OCI-M1 (cell line): ENCODE results near the gene SEPTIN6.

Experiments
- DNase-seq: peaks from one replicate; lab custom pipeline; 2025; lab: John Stamatoyannopoulos, UW

The SEPTIN6 gene

GRCh38 chrX:119693040-119693995, at the start of gene SEPTIN6:
TSS of gene SEPTIN6 (minus strand) at chrX:119693168. CDS start at chrX:119693105, 63 bp downstream.
- DNase-seq: peak; percentile 89

GRCh38 chrX:119738742-119739141, 45.8 kb upstream of the SEPTIN6 start:
- no peak for DNase-seq

DNA sequence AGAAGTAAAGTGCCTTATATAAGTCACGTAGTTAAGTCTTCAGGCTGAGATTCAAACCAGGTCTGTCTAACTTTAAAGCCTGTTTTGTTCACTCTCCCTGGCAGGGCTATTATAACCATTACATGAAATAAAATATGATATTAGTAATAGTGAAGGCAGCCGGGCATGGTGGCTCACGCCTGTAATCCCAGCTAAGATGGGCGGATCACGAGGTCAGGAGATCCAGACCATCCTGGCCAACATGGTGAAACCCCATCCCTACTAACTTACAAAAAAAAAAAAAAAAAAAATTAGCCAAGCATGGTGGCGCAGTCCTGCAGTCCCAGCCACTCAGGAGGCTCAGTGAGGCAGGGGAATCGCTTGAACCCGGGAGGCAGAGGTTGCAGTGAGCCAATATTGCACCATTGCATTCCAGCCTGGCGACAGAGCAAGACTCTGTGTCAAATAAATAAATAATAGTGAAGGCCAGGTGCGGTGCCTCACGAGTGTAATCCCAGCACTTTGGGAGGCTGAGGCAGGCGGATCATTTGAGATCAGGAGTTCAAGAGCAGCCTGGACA, 43.3 kb upstream of the SEPTIN6 start:
- DNase-seq: no peak

DNA sequence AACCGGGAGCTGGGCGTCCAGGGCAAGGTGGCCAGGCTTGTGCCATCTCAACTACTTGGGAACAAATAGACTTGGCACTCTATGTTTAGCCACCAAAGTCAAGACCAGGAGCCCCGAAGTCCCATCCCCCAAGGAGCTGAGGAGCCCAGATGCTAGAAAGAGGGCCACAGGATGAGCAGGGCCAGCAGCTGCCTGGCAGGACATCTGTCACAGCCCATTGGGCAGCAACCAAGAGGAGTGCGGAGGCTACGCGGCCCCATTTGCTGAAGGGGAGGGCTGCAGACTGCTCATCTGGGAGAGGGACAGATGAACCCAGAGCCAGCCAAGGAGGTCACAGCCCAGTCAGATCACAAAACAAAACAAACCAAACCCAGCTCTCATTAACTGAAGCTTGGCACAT, 42.5 kb upstream of the SEPTIN6 start:
- DNase-seq: no peak

- DNase-seq: no peak
Measured at GRCh38 chrX:119734897-119735339, 42.0 kb upstream of the SEPTIN6 start.

DNA sequence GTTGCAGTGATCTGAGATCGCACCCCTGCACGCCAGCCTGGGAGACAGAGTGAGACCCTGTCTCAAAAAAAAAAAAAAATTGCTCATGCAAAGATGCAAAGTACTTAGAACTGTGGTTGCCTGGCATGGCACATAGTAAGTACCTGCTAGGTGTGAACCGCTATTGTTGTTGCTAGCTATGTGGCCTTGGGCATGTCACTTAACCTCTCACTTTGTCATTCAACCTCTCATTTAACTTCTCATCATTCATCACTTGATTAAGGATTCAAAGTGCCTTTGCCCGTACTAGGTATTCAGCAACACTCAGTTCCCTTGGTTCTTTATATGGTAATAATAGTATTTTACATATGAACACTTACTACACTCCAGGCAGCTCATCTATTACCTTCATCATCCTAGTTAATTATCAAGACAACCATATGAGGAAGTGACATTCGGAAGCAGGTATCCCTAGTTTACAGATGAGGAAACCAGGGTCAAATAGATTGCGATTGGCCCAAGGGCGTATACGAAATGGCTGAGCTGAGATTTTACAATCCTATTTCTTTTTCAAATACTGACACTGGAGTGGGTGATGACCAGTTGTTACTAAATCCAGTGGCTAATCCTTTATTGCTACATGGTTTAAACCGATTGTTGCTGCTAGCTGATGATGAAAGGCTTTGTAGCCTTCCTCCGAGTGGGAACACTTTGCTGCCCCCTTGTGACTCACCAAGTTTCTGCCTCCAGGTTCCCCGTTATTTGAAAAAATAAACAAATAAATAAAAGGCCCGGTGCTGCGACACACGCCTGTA, 36.6 kb upstream of the SEPTIN6 start:
- DNase-seq: peak; percentile 71

DNA sequence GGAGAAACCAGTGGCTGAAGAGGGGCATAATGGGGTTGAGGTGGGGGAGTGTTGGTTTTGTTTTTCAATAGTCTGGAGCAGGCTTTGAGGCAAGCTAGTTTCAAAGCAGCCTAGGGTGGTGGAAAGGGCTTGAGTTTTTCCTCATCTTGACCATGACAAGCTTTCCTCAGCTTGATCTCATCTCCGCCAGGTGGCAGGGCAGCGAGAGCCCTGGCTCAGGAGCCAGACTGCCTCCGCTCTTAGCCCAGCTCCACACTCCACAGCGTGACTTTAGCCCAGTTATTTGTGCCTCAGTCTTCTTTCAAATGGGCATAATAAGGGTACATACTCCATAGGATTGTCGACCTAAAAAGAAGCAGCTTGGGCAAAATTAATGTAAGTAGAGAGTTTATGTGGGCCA, 35.5 kb upstream of the SEPTIN6 start:
- DNase-seq: no peak

- DNase-seq: peak; percentile 65
Measured at GRCh38 chrX:119726900-119727555, 34.1 kb upstream of the SEPTIN6 start.

- DNase-seq: no peak
Measured at GRCh38 chrX:119721926-119722325, 29.0 kb upstream of the SEPTIN6 start.

DNA sequence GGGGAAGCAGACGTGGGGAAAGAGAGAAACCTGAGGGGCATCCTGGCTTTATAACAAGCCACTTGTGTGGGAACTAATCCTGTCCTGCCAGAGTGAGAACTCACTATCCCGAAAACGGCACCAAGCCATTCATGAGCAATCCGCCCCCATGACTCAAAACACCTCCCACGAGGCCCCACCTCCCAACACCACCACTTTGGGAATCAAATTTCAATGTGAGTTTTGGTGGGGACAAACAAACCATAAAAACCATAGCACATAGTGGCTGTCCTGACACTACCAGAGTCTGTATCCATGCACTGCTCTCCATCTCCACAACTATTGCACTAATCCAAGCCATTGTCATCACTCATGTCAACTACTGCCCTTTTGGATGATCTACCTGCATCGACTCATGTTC, 28.5 kb upstream of the SEPTIN6 start:
- no peak for DNase-seq

GRCh38 chrX:119709630-119710029, 16.7 kb upstream of the SEPTIN6 start:
- no peak for DNase-seq

GRCh38 chrX:119708936-119709335, 16.0 kb upstream of the SEPTIN6 start:
- DNase-seq: no peak

- DNase-seq: no peak
Measured at GRCh38 chrX:119706616-119707015, 13.6 kb upstream of the SEPTIN6 start.

GRCh38 chrX:119698845-119699244, 5.9 kb upstream of the SEPTIN6 start:
- peak; percentile 61 for DNase-seq

DNA sequence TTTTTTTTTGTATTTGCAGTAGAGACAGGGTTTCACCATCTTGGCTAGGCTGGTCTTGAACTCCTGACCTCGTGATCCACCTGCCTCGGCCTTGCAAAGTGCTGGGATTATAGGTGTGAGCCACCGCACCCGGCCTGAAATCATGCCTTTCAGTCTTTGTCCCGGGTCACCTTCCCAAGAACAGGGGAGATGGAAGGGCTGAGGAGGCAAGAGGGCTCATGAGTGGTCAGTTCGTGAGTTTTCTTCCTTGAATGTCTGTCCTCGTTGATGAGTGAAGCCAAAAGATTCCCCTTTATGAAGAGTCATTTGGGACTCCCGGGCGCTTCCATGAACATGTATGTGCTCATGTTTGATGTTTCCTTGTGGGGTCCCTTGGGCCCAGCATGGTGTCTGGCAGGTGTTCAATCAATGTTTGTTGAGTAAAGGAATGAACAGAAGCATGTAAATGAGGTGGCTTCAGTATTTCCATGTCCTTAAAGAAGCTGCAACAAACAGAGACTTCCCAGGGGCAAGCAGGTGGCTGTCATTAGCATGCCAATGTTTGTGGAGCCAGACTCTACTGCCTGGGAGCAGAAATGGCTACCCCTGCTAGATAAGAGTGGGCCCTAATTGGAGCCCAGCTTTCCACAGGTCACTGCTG, 3.4 kb upstream of the SEPTIN6 start:
- no peak for DNase-seq

DNA sequence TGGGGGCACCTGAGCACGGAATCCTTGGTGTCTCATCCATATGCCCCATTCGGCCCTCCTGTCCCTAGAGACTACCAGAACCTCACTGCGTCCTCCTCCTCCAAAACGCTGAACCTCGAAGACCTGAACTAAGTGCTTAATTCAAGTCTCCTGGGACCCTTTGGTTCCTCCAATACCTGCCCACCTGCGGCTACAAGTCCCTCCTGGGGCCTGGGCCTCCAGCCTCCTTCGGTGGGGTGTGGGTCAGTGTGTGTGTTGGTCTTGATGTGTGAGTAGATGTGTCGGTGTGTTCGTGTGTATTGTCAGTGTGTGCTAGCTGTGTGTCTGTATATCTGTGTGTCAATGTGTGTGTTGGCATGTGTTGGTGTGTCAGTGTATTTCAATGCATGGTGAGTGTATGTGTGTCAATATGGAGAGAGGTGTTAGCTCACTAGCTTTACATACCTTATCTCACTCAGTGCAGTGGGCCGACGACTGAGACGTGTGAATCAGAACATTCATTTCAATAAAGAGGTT, 2.6 kb upstream of the SEPTIN6 start:
- DNase-seq: no peak

DNA sequence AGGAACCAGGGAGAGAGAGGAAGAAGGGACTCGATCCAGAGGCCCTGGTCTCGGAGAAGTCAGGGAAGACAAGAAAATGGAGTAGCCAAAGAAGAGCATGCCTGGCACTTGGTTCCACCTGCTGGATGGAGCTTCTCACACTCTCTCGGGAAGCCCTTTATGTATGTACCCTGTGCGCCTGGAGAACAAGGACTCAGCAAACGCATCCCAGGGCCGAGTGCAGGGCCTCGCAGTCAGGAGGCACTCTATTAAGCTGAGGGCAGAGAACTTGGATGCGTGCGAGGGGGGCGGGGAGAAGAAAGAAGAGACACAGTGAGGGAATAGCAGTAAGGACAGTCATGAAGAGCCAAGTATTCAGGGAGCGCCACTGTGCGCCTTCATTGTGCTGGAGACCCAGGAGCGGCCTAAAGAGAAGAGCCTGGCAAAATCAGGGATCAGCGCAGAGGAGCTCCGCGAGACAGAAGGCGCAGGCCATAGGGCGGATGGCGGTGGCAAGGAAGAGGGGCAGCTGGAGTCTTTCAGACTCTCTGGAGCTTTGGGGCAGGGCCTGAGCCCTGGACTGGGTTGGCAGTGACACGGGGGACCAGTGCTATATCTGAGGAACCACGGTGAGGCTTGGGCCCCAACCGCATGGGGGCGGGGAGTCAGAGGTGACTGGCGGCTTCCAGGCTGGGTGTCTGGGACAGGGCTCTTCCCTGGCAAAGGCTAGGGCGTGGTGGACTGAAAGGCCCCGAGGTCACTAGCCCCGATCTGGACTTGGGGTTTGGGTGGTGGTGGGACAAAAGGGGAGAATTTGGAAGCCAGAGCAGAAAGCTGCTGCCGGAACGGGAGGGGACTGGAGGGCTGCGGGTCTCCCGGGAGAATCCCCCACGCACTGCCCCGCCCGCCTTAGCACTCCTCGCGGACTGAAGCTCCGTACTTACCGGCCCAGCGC, 1.9 kb upstream of the SEPTIN6 start:
- peak; percentile 13 for DNase-seq

- peak; percentile 47 for DNase-seq
Measured at GRCh38 chrX:119693996-119694451, 1.1 kb upstream of the SEPTIN6 start.

- DNase-seq: peak; percentile 63
Measured at GRCh38 chrX:119692191-119693039, 553 bp downstream of the SEPTIN6 start.
